ENCODE results near the gene OPN5.

OPN5 gene

GRCh38 chr6:47789553-47789952, 7.7 kb downstream of the OPN5 start:
- DNase-seq: no peak

GRCh38 chr6:47792216-47792733, 10.4 kb downstream of the OPN5 start:
- no peak for DNase-seq

GRCh38 chr6:47794577-47795135, 12.8 kb downstream of the OPN5 start:
- DNase-seq: no peak

GRCh38 chr6:47801984-47802383, 20.2 kb downstream of the OPN5 start:
- no peak for DNase-seq

GRCh38 chr6:47804821-47805220, 23.0 kb downstream of the OPN5 start:
- DNase-seq: no peak

GRCh38 chr6:47809873-47810272, 28.0 kb downstream of the OPN5 start:
- DNase-seq: no peak

GRCh38 chr6:47810885-47811284, 29.1 kb downstream of the OPN5 start:
- DNase-seq: no peak

GRCh38 chr6:47811443-47811842, 29.6 kb downstream of the OPN5 start:
- no peak for DNase-seq

GRCh38 chr6:47817749-47818148, 35.9 kb downstream of the OPN5 start:
- DNase-seq: no peak

GRCh38 chr6:47819461-47819860, 37.6 kb downstream of the OPN5 start:
- no peak for DNase-seq

- no peak for DNase-seq
Measured at GRCh38 chr6:47822856-47823554, 41.2 kb downstream of the OPN5 start.

- DNase-seq: no peak
Measured at GRCh38 chr6:47832386-47833100, 50.7 kb downstream of the OPN5 start.

- no peak for DNase-seq
Measured at GRCh38 chr6:47834196-47834595, 52.4 kb downstream of the OPN5 start.

GRCh38 chr6:47836046-47836445, 54.2 kb downstream of the OPN5 start:
- no peak for DNase-seq

- no peak for DNase-seq
Measured at GRCh38 chr6:47836639-47837038, 54.8 kb downstream of the OPN5 start.

GRCh38 chr6:47839645-47840044, 57.8 kb downstream of the OPN5 start:
- no peak for DNase-seq

- DNase-seq: no peak
Measured at GRCh38 chr6:47844881-47845280, 63.0 kb downstream of the OPN5 start.

- DNase-seq: no peak
Measured at GRCh38 chr6:47846752-47847151, 64.9 kb downstream of the OPN5 start.

- DNase-seq: no peak
Measured at GRCh38 chr6:47851091-47851490, 69.3 kb downstream of the OPN5 start.

- DNase-seq: no peak
Measured at GRCh38 chr6:47852727-47853126, 70.9 kb downstream of the OPN5 start.

- no peak for DNase-seq
Measured at GRCh38 chr6:47853766-47854165, 71.9 kb downstream of the OPN5 start.

- DNase-seq: no peak
Measured at GRCh38 chr6:47854971-47855370, 73.1 kb downstream of the OPN5 start.

GRCh38 chr6:47859175-47859574, 77.3 kb downstream of the OPN5 start:
- DNase-seq: no peak

GRCh38 chr6:47862731-47863130, 80.9 kb downstream of the OPN5 start:
- DNase-seq: no peak
